Mesodermal cell (in vitro differentiated cells): ENCODE data around the gene PAQR9.

ENCODE experiments used
- H3K27ac ChIP-seq: 2 replicates; pipeline ENCODE4 v1.7.0; 2013; ENCODE audit warnings: mild to moderate bottlenecking, low read depth, low read length, moderate library complexity; ENCODE audit not compliant: severe bottlenecking
- H3K36me3 ChIP-seq: 2 replicates; pipeline ENCODE4 v1.7.1; 2013; ENCODE audit warnings: mild to moderate bottlenecking, low read length, moderate library complexity; ENCODE audit not compliant: control insufficient read depth, insufficient read depth
- H3K4me1 ChIP-seq: one replicate; pipeline ENCODE4 v1.7.1; 2013; ENCODE audit warnings: mild to moderate bottlenecking, low read length; ENCODE audit not compliant: insufficient read depth, control insufficient read depth, poor library complexity, severe bottlenecking
- H3K4me3 ChIP-seq: 2 replicates; pipeline ENCODE4 v1.7.0; 2013; ENCODE audit warnings: low read length, control low read depth, mild to moderate bottlenecking; ENCODE audit not compliant: insufficient read depth, poor library complexity, severe bottlenecking; ENCODE audit errors: extremely low read depth
- H3K9me3 ChIP-seq: 2 replicates; pipeline ENCODE4 v1.7.1; 2013; ENCODE audit warnings: mild to moderate bottlenecking, low read length, moderate library complexity; ENCODE audit not compliant: control insufficient read depth
- WGBS, 2 experiments: methylation state at CpG; one replicate each; pipeline ENCODE4 v1.1.5; 2013; ENCODE audit warnings: missing lambda C conversion rate in 2 of 2; ENCODE audit not compliant: insufficient coverage in 2 of 2; 5-methylcytosine and 5-hydroxymethylcytosine counted together

Gene PAQR9

DNA sequence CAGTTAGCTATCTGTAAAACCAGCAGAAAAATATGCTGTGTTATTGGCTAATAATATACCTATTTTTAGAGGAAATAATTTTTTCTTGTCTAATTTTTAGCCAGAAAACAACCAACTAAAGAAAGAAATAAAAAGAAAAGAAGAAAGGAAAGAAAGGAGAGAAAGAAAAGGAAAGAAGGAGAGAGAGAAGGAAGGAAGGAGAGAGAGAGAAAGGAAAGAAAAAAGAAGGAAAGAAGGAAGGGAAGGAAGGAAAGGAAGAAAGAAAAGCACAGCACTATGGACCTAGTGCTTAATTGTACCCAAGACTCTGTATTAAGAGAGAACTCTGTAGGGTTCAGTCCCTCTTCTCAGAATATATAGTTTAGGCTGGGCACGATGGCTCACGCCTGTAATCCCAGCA, 3.3 kb upstream of the PAQR9 start:
- peaks cover 3% of the 10 kb centered on the region for H3K4me1 ChIP-seq
- H3K9me3 ChIP-seq = peaks cover 4% of the 10 kb centered on the region
- no peak overlapping the region for H3K4me3 ChIP-seq
- 92 to 100% methylated on average over 1 to 2 of the region's 2 CpGs for WGBS, 2 experiments
- H3K27ac ChIP-seq = no peak overlapping the region
- no peaks in the 10 kb centered on the region for H3K36me3 ChIP-seq

DNA sequence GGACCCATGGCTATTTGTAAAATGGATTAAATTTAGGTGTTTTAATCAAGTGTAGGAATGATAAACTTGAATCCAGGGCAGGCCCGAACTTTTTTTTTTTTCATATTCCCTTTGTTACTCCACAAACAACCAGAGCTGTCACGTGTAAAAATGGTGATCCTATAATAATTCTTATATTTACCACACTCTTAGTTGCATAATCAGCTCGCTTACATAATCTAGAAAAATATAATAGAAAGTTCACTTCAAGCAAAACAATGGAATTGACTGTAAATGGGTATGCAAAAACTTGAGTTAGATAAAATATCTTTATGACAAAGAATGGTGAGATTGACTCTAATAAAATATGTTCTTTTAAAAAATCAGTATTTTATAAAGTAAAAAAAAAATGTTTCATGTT, 2.1 kb upstream of the PAQR9 start:
- Histone ChIP-seq H3K4me1 (peaks cover 7% of the 10 kb centered on the region), H3K36me3 (no peaks in the 10 kb centered on the region), H3K9me3 (peaks cover 4% of the 10 kb centered on the region), H3K27ac (no peak overlapping the region), H3K4me3 (no peak overlapping the region)
- WGBS, 2 experiments = no CpG with 5 or more reads among the region's 3 CpGs

DNA sequence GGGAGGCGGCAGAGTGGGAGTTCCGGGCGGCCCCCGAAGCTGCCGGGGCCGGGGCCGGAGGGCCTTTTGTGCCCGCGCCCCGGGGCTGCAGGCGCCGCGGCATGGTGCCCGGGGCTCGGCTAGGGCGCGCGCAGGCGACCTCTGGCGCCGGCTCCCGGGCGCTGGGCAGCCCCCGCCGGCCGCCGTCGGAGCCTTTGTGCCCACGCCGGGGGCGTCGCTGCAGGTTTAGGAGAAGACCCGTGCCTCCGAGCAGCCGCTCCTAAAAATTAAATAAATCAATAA, 299 bp downstream of the PAQR9 start:
- Histone ChIP-seq H3K4me3 (peak overlapping the region; percentile 69), H3K36me3 (no peaks in the 10 kb centered on the region), H3K9me3 (peaks cover 4% of the 10 kb centered on the region), H3K27ac (no peak overlapping the region), H3K4me1 (peaks cover 7% of the 10 kb centered on the region)
- WGBS, 2 experiments = 0 to 2% methylated on average over 23 to 32 of the region's 35 CpGs

- Histone ChIP-seq H3K36me3 (no peaks in the 10 kb centered on the region), H3K27ac (no peak overlapping the region), H3K9me3 (peaks cover 4% of the 10 kb centered on the region), H3K4me1 (peaks cover 7% of the 10 kb centered on the region), H3K4me3 (peak overlapping the region; percentile 69)
- WGBS, 2 experiments = 68 to 73% methylated on average over 62 to 63 of the region's 63 CpGs
These were observed 797 bp downstream of the PAQR9 start for GRCh38 chr3:142962520-142963233.

DNA sequence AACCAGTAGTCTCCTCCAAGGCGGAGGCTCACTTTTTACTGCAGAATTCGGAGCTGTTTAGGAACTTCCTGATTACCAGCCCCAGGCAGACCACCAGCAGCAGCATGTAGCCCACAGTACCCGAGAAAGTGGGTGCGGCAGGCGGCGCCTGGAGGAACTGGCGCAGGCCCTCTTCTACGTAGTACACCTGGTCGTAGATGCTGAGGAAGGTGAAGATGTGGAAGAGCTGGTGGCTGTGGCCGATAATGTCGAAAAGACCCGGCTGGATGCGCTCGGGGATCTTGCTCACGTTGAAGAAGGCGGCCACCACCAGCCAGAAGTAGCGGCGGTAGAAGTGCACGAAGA, 1.3 kb downstream of the PAQR9 start:
- no peak overlapping the region for H3K27ac ChIP-seq
- peaks cover 4% of the 10 kb centered on the region for H3K9me3 ChIP-seq
- H3K4me3 ChIP-seq = no peak overlapping the region
- peaks cover 7% of the 10 kb centered on the region for H3K4me1 ChIP-seq
- 97 to 98% methylated on average over 19 of the region's 19 CpGs for WGBS, 2 experiments
- no peaks in the 10 kb centered on the region for H3K36me3 ChIP-seq

GRCh38 chr3:142961539-142961938, 1.9 kb downstream of the PAQR9 start:
- 93 to 100% methylated on average over 1 of the region's 2 CpGs for WGBS, 2 experiments
- peaks cover 9% of the 10 kb centered on the region for H3K4me1 ChIP-seq
- H3K9me3 ChIP-seq = peaks cover 4% of the 10 kb centered on the region
- no peaks in the 10 kb centered on the region for H3K36me3 ChIP-seq
- H3K27ac ChIP-seq = no peak overlapping the region
- no peak overlapping the region for H3K4me3 ChIP-seq

- Histone ChIP-seq H3K27ac (no peak overlapping the region), H3K9me3 (peaks cover 4% of the 10 kb centered on the region), H3K4me3 (no peak overlapping the region), H3K4me1 (peaks cover 11% of the 10 kb centered on the region), H3K36me3 (no peaks in the 10 kb centered on the region)
- WGBS, 2 experiments = 100% methylated on average over 1 of the region's 1 CpG; no CpG with 5 or more reads in 1 of the 2 experiments
These were observed 3.1 kb downstream of the PAQR9 start for GRCh38 chr3:142960322-142960850.

DNA sequence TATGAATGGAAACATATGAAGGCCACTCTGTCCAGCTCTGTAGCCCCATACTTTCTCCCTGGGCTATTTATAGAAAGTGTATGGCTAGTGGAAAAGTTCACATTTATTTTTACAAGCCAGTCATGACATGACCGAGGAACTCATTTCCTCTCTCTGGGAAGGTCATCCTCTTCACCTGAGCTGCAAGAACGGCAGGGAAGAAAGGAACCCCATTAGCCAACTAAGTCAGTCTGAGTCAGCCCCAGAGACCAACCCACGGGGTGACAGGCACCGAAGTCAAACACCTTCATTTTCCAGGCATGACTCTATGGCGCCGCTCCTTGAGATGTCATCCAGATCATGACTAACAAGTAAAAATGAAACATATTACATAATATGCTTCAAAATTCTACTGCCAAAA, 4.8 kb downstream of the PAQR9 start:
- Histone ChIP-seq H3K36me3 (no peaks in the 10 kb centered on the region), H3K4me1 (peaks cover 11% of the 10 kb centered on the region), H3K9me3 (peaks cover 4% of the 10 kb centered on the region), H3K27ac (no peak overlapping the region), H3K4me3 (no peak overlapping the region)
- WGBS, 2 experiments = 71 to 80% methylated on average over 2 to 3 of the region's 6 CpGs

- H3K27ac ChIP-seq = no peak overlapping the region
- H3K4me1 ChIP-seq = peaks cover 7% of the 10 kb centered on the region
- no peak overlapping the region for H3K4me3 ChIP-seq
- 100% methylated on average over 1 of the region's 3 CpGs; no CpG with 5 or more reads in 1 of the 2 experiments for WGBS, 2 experiments
- no peaks in the 10 kb centered on the region for H3K36me3 ChIP-seq
- no peaks in the 10 kb centered on the region for H3K9me3 ChIP-seq
These were observed 10.0 kb downstream of the PAQR9 start for GRCh38 chr3:142953443-142953842.

- no peak overlapping the region for H3K4me3 ChIP-seq
- H3K9me3 ChIP-seq = no peaks in the 10 kb centered on the region
- H3K4me1 ChIP-seq = peaks cover 7% of the 10 kb centered on the region
- H3K27ac ChIP-seq = no peak overlapping the region
- 93 to 94% methylated on average over 3 of the region's 8 CpGs for WGBS, 2 experiments
- no peaks in the 10 kb centered on the region for H3K36me3 ChIP-seq
These were observed 10.9 kb downstream of the PAQR9 start for GRCh38 chr3:142952272-142953193.

GRCh38 chr3:142951794-142952193, 11.7 kb downstream of the PAQR9 start:
- peaks cover 8% of the 10 kb centered on the region for H3K4me1 ChIP-seq
- H3K36me3 ChIP-seq = no peaks in the 10 kb centered on the region
- no peak overlapping the region for H3K27ac ChIP-seq
- WGBS, 2 experiments = 96 to 100% methylated on average over 2 of the region's 2 CpGs
- H3K9me3 ChIP-seq = no peaks in the 10 kb centered on the region
- no peak overlapping the region for H3K4me3 ChIP-seq
